Measurements from ENCODE around the gene TRAFD1. TPM values are rescaled to one million over a fixed set of nuclear protein-coding genes. Genes with fewer than 3 reads are reported as not detected.
A peak's percentile ranks its signal among the peaks of the same experiment; 100 is the strongest.

The TRAFD1 gene
- total RNA-seq, 1 experiment from 2014 or later = 17.9 TPM

DNA sequence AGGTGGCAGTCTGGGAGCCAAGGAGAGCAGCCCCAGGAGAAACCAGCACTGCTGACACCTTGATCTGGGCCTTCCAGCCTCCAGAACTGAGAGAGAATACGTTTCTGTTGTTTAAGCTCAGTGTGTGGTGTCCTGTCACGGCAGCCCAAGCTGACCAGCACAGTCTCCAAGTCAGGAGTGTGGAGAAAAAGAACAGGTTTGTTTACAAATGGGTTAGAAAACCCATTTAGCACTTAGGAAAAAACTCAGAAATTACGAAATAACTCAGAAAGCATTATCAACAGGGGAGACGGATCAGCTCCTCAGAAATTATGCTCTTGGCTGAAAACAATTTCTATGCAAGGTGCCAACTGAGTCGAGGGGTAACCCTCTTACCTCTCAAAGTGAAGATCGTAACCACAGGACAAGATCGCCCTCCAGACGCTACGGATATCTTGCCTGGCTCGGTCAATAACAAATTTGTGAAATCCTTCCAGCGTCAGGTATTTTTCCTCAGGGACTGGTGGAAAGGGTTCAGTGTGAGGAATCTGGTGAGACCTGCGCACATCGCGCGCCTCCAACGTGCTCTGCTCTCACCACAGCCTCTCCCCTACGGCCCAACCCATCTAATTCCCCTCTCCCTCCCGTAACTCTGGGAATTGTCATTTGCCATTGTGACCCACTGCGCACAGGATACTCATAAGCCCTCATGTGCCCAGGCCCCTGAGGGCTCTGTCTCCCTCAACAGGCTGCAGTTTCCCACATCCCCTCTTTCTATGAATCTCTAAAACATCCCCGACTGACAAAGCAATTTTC, 50.2 kb downstream of the TRAFD1 start:
- DNase-seq (ENCODE audit: low read depth) = no peak

DNA sequence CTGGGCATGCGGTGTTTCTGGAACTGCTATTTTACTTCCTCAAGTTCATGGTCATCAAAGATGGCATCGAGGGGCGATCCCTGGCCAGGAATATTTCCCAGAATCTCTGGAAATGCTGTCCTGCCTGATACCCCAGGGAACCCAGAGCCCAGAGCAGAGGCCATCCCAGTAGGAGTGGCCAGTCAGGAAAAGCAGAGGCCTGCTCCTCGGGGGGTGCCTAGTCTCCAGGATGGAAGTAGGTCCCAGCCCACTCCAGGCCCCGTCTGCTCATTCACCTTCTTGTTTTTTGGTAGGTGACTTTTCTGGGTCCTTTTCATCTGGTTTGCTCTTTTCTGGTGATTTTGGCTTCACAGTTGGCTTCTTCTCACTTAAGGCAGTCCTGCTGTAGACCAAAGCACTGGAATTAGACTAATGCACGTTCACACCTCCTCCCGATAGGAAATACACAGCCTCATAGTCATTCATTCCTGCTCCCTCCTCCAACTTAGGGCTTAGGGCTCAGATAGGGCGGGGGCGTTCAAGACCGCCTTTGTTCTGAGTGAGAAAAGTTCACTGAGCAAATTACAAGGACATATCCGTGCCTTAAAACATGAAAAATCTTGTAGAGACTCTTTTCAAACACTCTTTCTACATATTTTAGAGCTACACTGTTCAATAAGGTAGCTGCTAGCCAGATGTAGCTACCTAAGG, 51.1 kb downstream of the TRAFD1 start:
- DNase-seq (ENCODE audit: low read depth) = no peak

DNA sequence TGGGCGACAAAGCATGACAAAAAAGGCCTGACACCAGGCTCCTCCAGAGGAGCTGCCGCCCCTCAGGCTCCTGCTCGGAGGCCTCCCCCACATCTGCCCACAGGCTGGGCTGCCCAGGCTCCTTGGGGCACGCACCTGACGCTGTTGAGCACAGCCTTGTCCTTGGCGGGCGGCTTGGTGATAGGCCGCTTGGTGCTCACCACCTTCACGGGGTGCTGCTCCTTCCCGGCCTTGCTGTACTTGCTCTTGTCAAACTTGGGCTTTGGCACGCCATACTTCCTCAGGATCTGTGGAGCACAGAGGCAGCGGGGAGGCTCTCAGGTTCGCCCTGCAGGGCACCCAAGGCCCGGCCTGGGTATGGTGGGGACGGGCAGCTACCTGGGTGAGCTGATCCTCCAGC, 53.4 kb downstream of the TRAFD1 start:
- DNase-seq (ENCODE audit: low read depth) = no peak

DNA sequence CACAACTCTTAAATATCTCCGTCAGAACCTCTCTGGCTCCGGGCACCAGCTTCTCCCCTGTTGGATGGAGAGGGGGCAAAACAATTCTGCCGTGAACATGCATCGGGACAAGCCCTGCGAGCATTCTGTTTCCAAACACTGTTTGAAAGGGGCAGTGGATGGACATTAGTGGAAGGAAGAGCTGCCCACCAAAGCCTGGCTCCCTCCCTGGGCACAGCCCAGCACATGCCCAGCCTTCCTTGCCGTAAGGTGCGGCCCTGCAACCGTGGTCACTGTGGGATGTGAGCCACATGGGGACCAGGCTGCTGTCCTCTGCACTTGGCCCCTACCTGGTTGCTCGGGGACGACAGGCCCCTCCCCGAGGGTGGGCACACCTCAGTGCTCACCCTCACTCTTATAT, 54.0 kb downstream of the TRAFD1 start:
- DNase-seq (ENCODE audit: low read depth) = no peak

DNA sequence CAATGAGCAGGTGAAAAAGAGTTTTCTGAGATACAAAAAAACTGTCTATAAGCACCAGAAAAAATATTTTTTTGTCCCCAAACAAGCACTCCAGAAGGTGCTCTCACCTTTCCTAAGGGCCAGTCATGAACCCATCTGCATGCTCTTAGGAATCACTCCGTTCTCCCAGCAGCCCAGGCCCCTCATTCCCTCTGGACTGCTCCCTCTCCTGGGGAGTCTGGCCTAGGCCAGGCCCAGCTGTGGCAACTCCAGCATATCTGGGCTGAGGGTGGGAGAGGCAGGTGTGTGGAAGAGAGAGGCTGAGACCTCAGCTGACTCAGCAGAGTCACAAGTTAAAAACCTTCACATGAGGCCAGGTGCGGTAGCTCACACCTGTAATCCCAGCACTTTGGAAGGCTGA, 54.6 kb downstream of the TRAFD1 start:
- no peak for DNase-seq (ENCODE audit: low read depth)

DNA sequence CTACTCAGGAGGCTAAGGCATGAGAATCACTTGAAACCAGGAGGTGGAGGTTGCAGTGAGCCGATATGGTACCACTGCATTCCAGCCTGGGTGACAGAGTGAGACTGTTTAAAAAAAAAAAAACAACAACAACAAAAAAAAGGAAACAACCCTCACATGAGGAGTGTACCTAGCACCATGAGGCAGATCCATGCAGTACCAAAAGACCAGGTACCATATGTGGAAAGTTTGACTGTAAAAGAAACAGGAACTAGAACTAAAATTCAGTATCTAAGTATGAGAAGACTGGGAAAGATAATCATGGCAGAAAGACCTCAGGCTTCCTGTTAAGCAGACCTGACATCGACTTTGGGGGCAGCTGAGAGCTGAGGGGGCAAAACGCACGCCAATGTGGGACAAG, 55.1 kb downstream of the TRAFD1 start:
- no peak for DNase-seq (ENCODE audit: low read depth)

DNA sequence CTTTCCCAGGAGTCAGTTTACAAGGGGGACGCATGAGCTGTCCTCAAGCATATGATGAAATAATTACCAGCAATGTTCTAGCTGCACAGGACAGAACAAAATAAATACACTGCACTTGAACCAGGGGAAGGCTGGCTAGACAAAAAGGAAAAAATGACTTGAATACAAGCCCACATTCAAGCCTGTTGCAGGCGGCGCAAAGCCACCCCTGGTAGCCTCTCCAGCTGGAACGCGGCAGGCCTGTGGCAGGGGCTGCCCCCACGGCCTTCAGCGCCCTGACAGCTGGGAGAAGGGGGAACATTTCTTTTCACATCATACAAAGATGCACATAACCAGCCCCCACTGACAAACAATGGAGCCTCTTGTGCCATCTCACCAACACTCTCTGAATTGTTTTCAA, 57.1 kb downstream of the TRAFD1 start:
- peak; percentile 25 for DNase-seq (ENCODE audit: low read depth)

DNA sequence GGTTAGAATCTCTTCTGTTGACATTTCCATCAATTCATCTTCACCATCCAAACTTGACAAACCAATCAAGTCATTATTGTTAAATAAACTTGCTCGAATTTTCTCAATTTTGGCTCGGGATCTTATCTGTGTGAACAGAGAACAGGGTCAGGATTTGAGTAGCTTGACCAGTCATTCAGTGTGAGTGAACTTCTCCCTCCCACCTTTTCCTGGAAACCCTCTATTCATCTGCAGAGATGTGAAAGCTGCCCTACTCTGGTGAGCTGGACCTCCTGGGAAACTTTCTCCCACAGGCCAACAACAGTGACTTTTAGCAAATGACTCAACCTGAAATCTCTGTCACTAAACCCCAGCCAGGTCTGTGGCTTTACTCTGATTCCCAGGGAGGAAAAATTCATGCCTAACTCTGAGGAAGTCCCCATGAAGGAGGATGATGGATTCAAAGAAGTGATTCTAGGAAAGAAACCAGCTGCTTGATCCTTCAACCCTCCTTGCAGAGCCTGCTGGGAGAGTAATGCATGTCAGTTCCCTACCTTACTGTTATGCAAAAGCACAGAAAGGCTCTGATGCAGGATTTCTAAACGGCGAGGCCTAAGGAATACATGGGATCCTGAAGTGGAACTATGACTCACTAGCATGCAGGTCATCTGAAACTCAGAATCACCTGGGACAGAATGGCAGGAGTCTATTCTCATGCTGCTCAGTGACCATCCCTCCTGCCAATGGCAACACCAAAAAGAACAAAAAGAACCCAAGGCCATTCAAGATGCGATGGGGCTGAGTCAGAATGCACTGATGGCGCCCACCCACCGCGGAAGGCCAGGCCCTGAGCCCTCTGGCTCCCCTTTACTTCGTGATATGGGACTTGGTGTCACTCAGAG, 58.0 kb downstream of the TRAFD1 start:
- DNase-seq (ENCODE audit: low read depth) = peak; percentile 9

DNA sequence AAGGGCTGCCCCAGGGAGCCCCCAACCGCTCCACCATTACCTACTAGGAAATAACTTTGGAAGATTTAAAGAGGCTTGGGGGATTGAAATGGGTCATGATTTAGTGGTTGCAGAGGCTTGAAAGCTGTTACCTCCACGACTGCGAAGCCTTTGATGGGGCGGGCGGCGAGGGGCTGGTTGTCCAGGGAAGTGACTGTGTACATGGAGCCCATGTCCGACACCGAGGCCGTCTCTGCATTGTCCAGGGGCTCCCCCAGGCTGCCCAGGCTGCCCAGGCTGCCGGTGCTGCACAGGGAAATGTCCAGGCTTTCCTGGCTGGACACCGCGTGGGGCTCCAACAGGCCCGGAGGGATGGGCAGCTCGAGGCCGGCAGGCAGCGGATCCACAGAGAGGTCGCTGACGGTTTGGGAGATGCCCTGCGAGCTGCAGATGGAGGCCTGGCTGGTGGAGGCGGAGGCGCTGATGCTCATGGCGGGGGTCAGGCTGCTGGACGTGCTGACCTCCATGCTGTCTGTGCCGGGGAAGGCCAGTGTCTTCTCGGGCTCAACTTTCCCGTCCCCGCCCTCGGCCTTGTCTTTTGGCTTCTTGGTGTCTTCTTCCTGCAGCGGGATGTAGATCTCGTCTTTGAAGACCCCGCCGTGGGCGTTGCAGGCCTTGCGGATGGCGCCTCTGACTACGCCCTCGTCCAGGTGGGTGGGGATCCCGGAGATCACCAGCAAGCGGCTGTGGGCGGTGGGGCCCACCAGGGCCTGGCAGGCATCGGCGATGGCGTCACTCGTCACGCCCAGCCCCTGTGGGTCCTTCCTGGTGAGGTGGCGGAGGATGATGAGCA, 58.9 kb downstream of the TRAFD1 start:
- DNase-seq (ENCODE audit: low read depth) = no peak

DNA sequence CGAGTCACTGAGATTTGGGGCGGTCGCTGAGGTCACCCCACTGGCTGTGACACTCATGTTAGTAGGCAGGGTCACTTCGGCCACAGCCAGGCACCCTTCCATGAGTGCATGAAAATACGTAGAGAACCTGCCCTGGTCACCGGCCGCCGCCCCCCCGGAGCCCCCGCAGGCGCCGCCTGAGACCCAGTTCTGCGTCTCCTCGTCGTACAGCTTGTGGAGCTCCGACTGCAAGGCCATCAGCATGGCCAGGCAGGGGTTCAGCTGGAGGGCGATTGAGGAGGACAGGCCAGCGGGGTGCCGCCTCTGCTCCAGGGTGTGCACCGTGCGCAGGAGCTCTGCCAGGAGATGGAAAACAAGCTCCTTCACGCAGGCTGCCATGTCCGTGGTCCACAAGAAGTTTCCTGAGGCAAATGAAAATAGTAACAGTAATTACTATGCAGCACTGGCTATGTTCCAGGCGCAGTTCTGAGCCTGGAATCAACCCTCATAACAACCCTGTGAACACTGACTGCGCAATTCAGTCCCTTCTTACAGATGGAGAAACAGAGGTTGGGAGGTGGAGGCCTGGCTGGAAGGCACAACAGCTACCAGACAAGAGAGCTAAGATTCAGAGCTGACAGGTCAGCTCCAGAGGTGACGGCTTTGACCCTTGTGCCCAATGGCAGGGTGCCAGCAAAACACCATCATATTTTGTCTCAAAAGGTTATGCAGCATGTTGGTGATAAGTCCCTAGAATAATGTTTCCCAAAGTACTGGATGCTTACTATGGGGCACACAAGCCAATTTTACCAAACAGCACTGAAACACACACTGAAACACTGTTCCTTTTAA, 59.9 kb downstream of the TRAFD1 start:
- no peak for DNase-seq (ENCODE audit: low read depth)

DNA sequence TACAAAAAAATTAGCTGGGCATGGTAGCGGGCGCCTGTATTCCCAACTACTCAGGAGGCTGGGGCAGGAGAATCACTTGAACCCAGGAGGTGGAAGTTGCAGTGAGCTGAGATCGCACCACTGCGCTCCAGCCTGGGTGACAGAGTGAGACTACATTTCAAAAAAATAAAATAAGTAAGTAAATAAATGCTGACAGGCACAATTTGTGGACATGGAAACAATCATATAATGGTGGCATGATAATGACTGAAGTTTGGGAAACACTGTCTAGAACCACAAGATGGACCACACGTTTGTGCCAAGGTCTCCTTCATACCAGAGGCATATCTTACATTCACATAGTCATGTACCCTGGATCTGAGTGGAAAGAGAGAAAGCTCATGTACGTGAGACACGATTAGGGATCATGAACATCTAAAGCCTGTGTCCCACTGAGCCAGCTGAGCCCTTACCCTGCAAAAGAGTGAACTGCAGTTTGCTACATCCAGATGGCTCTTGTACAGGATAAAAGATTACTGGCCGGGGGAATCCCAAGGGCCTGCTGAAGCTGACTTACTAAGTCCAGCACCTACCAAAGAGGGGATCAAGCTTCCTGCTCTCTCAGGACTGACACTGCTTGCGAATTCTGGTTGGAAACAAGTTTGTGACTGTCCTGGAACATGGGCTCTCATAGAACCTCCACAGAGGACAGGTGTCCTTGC, 62.9 kb downstream of the TRAFD1 start:
- DNase-seq (ENCODE audit: low read depth) = no peak

DNA sequence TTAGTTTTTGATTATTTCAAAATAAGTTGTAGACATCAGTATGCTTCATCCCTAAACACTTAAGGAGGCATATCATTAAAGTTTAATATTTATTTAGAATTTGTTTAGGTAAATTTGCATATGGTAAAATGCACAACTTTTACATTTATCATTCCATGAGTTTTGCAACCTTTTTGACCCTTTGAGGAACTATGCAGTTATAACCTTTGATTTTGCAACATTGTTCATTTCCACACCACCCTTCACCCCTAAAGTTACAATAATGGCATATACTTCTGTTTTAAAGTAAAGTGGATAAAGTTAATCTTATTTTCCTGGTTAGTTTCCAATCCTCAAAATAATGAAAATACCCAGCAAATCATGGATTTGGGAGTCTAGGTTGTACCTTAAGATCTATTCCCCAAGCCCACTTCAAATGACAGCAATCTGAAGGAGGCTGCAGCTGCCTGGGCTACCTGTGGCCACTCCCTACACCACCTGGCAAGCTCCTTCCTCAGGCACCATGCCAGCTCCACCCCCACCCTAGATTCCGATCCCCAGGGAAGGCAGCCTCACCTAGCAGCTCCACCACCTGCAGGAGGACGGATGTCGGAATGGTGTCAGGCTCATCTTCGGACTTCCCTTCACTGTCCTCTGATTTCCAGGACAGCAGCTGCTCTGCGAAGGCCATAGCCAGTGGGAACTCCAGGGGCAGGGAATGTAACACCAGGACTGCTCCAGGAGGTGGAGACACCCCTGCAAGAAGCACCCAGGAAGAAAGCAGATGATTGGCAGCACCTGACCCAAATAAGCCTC, 65.1 kb downstream of the TRAFD1 start:
- no peak for DNase-seq (ENCODE audit: low read depth)

DNA sequence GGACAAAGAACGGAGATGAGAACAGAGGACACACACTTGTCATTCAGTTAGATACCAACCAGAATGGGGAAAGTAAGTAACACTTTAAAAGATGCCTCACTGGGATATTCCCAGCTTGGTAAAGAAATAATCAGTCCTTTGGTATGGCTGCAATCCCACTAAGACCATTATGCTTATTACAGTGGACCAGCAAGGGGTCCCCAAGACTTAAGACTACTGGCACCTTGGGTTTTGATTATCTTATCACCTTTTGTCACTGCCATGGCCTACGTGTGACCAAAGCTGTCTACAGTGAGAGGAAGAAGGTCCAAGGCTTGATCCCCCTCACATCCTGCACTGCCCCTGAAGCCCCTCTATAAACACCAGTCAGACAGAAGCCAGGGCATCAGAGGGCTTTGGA, 65.8 kb downstream of the TRAFD1 start:
- no peak for DNase-seq (ENCODE audit: low read depth)

DNA sequence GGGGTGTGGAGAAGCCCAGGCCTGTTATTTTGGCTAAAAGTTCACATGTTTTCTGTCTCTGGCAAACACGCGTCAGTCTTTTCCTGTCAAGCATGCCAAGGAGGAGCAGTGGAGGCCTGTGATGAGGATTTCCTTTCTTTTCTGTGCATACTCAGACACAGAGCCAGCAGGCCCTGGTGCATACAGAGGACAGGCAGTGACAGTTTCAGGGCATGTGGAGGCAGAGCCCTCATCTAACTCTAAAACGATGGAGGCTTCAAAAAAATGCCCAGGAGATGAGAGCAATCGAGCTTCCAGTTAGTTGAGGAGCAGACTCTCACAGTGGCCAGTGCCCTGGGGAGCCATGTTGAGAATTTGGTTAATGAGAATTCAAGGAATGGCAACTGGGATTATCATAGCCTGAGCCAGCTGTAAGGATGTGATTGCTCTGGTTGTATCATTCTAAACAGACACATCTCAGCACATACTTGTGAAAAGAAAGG, 66.5 kb downstream of the TRAFD1 start:
- no peak for DNase-seq (ENCODE audit: low read depth)

DNA sequence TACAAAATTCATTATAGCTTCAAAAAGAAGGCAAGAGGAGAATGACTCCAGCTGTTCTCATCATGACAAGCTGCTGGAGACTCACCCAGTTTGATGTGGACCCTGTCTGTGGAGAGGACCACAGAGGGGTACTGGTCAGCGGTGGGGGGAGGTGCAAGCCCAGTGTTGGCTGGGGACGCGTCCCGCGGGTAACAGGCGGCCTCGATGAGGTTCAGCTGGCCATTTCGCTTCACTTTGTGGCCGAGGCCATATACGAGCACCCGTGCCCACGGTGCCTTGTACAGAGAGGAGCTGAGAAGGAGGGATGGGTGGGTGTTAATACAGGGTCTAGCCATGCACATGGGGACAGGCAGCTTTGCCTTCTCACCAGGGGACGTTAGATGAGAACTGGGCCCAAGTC, 67.1 kb downstream of the TRAFD1 start:
- no peak for DNase-seq (ENCODE audit: low read depth)

DNA sequence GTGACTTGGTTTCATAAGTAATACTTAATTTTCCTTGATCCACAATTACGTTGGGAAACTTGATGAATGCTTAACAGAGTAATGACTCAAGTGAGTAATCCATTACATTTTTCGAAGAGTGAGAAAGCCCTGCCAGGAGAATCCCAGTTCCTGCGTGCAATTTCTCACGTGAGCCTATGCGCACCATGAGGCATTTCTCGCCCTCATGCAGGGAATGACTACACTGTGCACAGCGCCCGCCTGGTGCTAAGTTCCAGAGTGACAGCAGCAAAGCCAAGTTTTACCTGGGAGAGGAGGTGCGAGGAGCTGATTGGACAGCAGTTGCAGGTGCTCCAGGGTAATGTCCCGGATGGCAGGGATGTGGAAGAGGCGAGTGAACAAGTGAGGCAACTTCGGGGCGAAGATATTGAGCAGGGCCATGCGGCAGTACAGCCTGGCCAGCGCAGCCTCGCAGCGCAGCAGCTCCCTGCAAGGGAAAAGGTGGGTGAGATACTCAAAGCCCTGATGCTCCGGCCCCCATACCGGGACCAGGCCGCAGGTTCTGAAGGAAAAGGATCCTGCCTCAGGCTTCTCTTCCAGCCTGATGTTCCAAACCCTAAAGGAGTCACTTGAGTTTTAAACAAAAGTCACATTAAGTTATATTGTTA, 69.4 kb downstream of the TRAFD1 start:
- DNase-seq (ENCODE audit: low read depth) = no peak

DNA sequence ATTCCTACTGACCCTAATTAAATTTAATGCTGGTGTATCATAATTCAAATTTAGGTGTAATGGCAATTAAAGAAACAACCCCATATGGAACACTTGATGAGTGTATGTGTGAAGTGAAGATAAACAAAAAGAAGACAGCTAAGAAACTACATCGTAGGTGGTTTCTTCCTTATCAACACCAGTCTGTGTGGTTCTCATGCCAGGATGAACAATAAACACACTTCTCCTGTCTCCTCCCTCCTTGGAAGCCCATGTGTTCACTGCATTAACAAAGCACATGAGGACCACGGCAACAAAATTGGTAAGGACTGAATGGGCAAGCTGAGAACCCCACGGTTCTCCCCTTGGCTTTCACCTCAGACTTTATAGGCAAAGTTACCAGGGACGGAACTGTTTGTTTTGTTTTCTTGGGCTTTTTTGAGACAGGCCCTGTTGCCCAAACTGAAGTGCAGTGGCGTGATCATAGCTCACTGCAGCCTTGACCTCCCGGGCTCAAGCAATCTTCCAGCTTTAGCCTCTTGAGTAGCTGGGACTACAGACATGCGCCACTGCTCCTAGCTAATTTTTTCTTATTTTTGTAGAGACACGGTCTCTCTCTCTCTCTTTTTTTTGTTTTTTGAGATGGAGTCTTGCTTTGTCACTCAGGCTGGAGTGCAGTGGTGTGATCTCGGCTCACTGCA, 71.0 kb downstream of the TRAFD1 start:
- no peak for DNase-seq (ENCODE audit: low read depth)
